ENCODE results near the gene SYK.
"Not testable (repeated sequence)": the region's sequence is repeated elsewhere in the genome, so short reads cannot be mapped to it uniquely, and the experiment has no call there.

SYK gene

DNA sequence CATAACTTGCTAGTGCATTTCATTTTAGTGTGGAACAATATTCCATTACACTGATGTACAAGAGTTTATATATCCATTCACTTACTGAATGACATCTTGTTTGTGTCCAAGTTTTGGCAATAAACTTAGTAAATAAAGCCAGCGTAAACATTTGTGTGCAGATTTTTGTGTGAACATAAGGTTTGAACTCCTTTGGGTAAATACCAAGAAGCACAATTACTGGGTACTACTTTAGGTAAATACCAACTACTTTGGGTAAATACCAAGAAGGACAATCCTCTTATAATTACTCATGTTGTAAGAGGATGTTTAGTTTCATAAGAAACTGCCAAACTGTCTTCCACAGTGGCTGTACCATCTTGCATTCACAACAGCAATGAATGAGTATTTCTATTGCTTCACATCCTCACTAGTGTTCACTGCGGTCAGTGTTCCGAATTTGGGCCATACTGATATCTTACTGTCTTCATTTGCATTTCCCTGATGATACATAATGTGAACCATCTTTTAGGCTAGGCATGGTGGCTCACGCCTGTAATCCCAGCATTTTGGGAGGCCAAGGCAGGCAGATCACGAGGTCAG, 2.3 kb upstream of the SYK start:
- DNase-seq, result no peak

DNA sequence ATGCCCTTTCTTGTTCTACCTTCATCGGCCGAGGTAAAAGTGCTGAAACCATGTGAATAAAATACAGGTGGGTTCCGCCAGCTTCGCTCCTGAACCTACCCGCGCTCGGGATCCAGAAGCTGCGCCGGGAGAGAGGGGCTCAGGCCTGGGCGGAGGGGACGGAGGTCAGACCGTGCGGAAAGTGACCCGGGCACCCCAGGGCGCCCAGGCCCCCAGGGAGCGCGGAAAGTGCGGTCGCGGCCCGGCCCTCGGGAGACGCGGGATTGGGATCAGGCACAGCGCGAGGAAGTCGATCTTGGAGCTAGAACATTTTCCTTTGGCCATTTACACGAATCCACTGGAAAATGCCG, 329 bp downstream of the SYK start:
- no peak for DNase-seq

GRCh38 chr9:90802386-90802985, 867 bp downstream of the SYK start:
- DNase-seq, result no peak

DNA sequence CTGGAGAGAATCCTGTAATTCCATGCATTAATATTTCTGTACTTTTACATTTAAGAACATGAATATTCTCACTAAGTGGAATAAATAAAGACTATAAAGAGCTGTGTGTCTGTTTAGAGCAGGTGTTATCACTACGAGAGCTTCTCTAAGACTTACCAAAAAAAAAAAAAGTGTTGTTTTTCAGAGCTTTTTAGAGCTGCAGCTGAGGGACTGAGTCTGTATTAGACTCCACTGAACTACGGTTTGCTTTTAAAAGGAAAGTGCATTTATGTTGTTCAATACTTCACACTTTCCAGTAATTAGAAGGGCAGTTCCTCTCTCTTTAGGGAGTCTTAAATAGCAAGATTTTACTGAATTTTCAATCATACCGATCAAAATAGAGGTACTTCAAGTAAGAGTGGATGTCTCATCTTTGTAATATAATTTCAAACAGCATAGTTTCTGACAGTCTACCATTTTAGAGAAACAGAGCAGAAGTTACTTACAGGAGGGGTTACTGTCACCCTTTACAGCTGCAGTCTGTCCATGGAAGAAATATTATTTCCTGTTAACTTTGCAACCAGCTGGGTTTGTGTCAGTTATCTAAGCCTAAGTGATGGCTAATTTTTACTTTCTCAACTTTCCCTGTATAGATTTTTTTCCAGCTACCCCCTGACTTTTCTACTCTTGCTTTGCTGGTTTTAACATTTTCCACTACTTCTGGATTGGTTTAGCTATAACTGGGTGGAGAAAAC, 2.4 kb downstream of the SYK start:
- DNase-seq, result no peak

- no peak for DNase-seq
Measured at GRCh38 chr9:90805006-90805996, 3.7 kb downstream of the SYK start.

DNA sequence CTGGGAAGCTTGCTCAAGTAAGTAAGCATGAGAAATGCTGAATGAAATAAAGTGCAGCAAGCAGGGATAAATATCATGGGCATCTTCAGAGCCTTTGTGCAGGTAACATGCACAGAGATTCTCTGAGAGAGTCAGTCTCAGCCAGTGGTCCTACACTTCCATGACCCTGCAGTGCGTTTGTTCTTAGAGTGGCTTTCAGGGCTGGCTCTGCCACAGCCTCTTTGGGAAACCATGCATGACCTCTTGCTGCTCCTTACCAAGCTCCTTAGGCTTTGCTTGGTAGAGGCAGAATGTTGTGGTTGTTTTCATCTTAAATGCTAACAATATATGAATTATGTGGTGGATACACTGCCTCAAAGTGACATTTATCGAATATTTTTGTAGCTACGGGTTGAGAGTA, 5.4 kb downstream of the SYK start:
- DNase-seq, result no peak

DNA sequence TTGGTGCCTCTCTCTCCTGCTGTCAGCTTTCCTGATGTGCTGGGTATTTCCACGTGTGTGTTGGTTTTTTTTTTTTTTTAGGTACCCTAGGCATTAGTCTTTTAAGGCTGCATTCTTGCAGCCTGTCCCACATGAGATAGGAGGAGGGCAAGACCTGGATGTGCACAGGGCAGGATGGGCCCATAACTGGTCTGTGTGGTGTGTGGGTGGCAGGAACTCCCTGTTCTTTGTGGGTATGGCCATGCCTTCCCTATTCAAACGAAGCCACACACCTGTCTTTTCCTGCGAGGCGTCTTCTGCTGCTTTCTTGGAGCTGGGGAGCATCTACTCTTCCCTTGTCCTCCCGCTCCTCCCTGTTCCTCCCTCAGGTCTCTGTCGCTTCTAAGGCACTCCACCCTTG, 6.8 kb downstream of the SYK start:
- no peak for DNase-seq

GRCh38 chr9:90808890-90809685, 7.5 kb downstream of the SYK start:
- DNase-seq, result no peak

GRCh38 chr9:90810691-90811090, 9.1 kb downstream of the SYK start:
- no peak for DNase-seq

- DNase-seq, result no peak
Measured at GRCh38 chr9:90813046-90813445, 11.4 kb downstream of the SYK start.

GRCh38 chr9:90813523-90813922, 11.9 kb downstream of the SYK start:
- no peak for DNase-seq

- DNase-seq, result no peak
Measured at GRCh38 chr9:90814355-90814754, 12.7 kb downstream of the SYK start.

GRCh38 chr9:90815183-90815943, 13.7 kb downstream of the SYK start:
- no peak for DNase-seq

- DNase-seq, result no peak
Measured at GRCh38 chr9:90815944-90816357, 14.3 kb downstream of the SYK start.

GRCh38 chr9:90816690-90817089, 15.1 kb downstream of the SYK start:
- no peak for DNase-seq

DNA sequence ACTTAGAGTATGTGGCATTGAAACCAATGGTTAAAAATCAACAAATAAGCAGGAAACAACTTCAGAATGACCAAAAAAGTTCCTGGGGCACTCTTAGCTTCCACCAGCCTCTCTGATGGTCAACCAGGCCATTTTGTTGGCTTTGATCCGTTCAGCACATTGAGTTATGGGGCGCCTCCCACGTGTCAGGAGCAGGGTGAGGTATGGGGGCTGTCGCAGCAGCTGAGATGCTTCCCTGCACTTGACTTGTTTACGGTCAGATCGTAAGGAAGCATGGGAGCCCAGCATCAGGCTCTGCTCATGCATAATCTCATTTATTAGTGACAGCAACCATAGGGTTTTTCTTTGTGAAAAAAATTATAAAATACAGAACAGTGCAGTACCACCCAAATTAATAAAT, 16.7 kb downstream of the SYK start:
- DNase-seq, result no peak

DNA sequence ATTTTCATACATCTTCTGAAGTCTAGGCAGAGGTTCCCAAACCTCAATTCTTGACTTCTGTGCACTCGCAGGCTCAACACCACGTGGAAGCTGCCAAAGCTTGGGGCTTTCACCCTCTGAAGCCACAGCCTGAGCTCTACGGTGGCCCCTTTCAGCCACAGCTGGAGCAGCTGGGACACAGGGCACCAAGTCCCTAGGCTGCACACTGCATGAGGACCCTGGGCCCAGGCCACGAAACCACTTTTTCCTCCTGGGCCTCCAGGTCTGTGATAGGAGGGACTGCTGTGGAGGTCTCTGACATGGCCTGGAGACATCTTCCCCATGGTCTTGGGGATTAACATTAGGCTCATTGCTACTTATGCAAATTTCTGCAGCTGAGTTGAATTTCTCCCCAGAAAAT, 18.8 kb downstream of the SYK start:
- not testable (repeated sequence) for DNase-seq

DNA sequence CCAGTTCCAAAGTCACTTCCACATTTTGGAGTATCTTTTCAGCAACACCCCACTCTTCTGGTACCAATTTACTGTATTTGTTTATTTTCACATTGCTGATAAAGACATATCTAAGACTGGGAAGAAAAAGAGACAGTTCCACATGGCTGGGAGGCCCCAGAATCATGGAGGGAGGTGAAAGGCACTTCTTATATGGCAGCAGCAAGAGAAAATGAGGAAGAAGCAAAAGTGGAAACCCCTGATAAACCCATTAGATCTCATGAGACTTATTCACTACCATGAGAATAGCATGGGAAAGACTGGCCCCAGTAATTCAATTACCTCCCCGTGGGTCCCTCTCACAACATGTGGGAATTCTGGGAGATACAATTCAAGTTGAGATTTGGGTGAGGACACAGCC, 19.6 kb downstream of the SYK start:
- DNase-seq, result not testable (repeated sequence)

- DNase-seq, result no peak
Measured at GRCh38 chr9:90821697-90822096, 20.1 kb downstream of the SYK start.

DNA sequence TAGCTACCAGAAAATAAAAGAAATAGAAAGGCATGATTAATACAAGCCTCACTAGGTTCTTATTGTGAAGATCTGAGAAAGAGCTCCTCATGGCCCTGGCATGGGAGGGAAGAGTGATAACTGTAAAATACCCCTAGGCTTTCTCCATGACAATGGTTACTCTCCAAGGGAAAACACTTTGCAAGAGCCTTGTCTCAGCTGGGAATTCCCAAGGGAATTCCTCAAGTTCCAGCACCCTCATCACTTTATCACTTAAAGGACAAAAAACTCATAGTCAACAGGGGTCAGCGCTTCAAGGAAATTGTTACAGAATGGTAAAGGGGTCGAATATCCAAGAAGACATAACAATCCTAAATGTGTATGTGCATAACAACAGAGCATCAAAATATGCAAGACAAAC, 21.2 kb downstream of the SYK start:
- no peak for DNase-seq

GRCh38 chr9:90825586-90825985, 24.0 kb downstream of the SYK start:
- DNase-seq, result no peak
